Measurements from ENCODE around the gene MRPS16. TPM values are rescaled to one million over a fixed set of nuclear protein-coding genes. Genes with fewer than 3 reads are reported as not detected.

Gene MRPS16
- total and polyA plus RNA-seq, 2 of the 13 experiments (the other 11 are each of a cell fraction or from before 2014, with no cell fraction given), result 70.1 to 135 TPM

GRCh38 chr10:73252445-73253224 lies at the start of gene MRPS16 (continued):
- TF ChIP-seq ASH2L (IDR thresholded peaks at IDR 0.05; ENCODE audit: insufficient read length, low read depth, low read length) (peak; percentile 93), ZNF691 (CRISPR knock-in tag; IDR thresholded peaks at IDR 0.05; ENCODE audit: borderline replicate concordance, low read depth) (peak; percentile 38; the same call in 1 of the 2 replicates), BRF2 (CRISPR knock-in tag; IDR thresholded peaks at IDR 0.05) (no peak), ZBTB4 (CRISPR knock-in tag; IDR thresholded peaks at IDR 0.05; ENCODE audit: borderline replicate concordance) (0 out of 2 replicates have a peak, but pooled peaks have one; percentile 33), HBP1 (CRISPR knock-in tag; IDR thresholded peaks at IDR 0.05; ENCODE audit: low read depth) (peak; percentile 77; the same call in 1 of the 2 replicates), TFE3 (CRISPR knock-in tag; IDR thresholded peaks at IDR 0.05) (peak; percentile 75; the same call in 1 of the 2 replicates), ZSCAN25 (CRISPR knock-in tag; IDR thresholded peaks at IDR 0.05) (peak; percentile 22; the same call in 1 of the 2 replicates), ZNF790 (CRISPR knock-in tag; IDR thresholded peaks at IDR 0.05; ENCODE audit: borderline replicate concordance) (peak; percentile 81; the same call in 1 of the 2 replicates), ZNF761 (CRISPR knock-in tag; conservative IDR thresholded peaks at IDR 0.05) (0 out of 2 replicates have a peak, but pooled peaks have one; percentile 38), ZNF260 (CRISPR knock-in tag; IDR thresholded peaks at IDR 0.05; ENCODE audit: borderline replicate concordance, low read depth) (no peak), ARNTL (CRISPR knock-in tag; IDR thresholded peaks at IDR 0.05) (peak; percentile 70), ETV6 (CRISPR knock-in tag; conservative IDR thresholded peaks at IDR 0.05) (peak; percentile 29; the same call in 1 of the 2 replicates), FOXP4 (CRISPR knock-in tag; IDR thresholded peaks at IDR 0.05) (peak; percentile 21; the same call in 1 of the 2 replicates), ZBTB14 (CRISPR knock-in tag; IDR thresholded peaks at IDR 0.05) (peak; percentile 75), ZNF563 (CRISPR knock-in tag; IDR thresholded peaks at IDR 0.05) (peak; percentile 83)
